Activated CD4-positive, alpha-beta T cell treated with anti-CD3 and anti-CD28 coated beads, Interleukin-2, amount 10 ng/mL, durations not matched to agents 24 days and 14 days (primary cell): ENCODE measurements around the gene HPD. TPM values are rescaled to one million over a fixed set of nuclear protein-coding genes. Genes with fewer than 3 reads are reported as not detected.

Experiments
- DNase-seq: peaks from one replicate; pipeline ENCODE4 v3.0.0; 2022
- H3K27ac Mint-ChIP-seq: one replicate; pipeline ENCODE4 v1.8.0; 2022; ENCODE audit warnings: mild to moderate bottlenecking, mixed read lengths
- H3K27me3 Mint-ChIP-seq: one replicate; pipeline ENCODE4 v1.8.0; 2022; ENCODE audit warnings: mixed read lengths
- H3K36me3 Mint-ChIP-seq: one replicate; pipeline ENCODE4 v1.8.0; 2022; ENCODE audit warnings: low read depth, mild to moderate bottlenecking, mixed read lengths
- H3K4me1 Mint-ChIP-seq: one replicate; pipeline ENCODE4 v1.8.0; 2021; ENCODE audit warnings: mixed read lengths
- H3K4me3 Mint-ChIP-seq: one replicate; pipeline ENCODE4 v1.8.0; 2022; ENCODE audit warnings: mild to moderate bottlenecking, moderate library complexity, mixed read lengths
- H3K9me3 Mint-ChIP-seq: one replicate; pipeline ENCODE4 v1.8.0; 2021; ENCODE audit warnings: mixed read lengths
- intact Hi-C: fragments of 100-400 bp; cut with micrococcal nuclease; formaldehyde crosslinking; loops from one replicate; pipeline ENCODE4 v1.15.1; 2023
- total RNA-seq: library from RNA; stranded (reverse); gene quantifications from 2 replicates; pipeline ENCODE4 v1.2.3, GENCODE V29; 2022

HPD gene
- total RNA-seq, 1 donor from 2014 or later, result not detected

DNA sequence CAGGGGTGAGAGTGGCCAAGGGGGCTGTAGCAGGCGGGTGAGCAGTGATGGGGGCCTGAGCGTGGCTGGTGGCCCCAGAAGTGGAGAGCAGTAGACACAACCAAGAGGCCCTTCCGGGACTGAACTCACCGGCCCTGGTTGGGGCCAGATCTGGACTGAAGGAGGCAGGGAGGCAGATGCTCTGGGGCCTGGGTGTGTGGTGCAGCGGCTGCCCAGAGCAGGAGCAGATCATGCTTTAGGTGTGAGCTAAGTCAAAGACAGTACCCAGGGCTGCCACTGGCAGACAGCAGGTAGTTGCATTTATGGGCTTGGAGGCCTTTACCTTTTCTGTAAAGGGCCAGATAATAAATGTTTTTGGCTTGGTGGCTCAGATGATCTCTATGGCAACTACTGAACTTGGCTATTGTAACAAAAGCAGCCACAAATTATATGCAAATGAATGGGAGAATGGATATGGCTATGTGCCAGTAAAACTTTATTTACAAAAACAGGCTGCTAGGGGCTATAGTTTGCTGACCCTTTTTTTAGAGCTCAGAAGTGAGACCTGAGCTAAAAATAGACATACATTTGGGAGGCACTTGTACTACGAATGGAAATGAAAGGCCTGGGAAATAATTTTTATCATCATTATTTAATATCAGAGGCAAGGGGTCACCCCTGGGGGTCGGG is 29.3 kb downstream of the HPD start:
- no peaks in the 10 kb centered on the region for H3K9me3 Mint-ChIP-seq
- H3K4me1 Mint-ChIP-seq, result peaks cover 2% of the 10 kb centered on the region
- peaks cover 64% of the 10 kb centered on the region for H3K36me3 Mint-ChIP-seq
- intact Hi-C loops, result no loop called here
- no peak for DNase-seq
- no peak overlapping the region for H3K4me3 Mint-ChIP-seq
- H3K27ac Mint-ChIP-seq, result no peak overlapping the region
- no peaks in the 10 kb centered on the region for H3K27me3 Mint-ChIP-seq

DNA sequence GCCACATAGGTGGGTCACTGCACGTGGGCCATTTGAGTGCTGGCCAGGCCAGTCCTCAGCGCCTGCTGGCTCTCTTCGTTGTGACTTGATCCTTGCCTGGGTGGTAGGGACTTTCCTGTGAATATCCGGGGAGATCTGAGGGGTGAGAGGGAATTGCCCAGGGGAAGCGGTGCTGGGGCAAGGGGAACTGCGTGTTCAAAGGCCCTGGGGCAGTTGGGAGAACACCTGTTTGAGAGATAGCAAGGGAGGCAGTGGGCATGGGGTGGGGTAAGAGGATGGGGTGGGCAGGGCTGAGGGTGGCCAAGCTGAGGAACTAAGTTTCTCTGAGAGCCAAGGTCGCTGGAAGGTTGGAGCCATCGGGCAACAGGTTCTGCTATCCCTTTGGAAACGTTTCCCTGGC is 29.8 kb downstream of the HPD start:
- Mint-ChIP-seq H3K4me1 (peaks cover 2% of the 10 kb centered on the region), H3K36me3 (peaks cover 65% of the 10 kb centered on the region), H3K9me3 (no peaks in the 10 kb centered on the region), H3K4me3 (no peak overlapping the region), H3K27me3 (no peaks in the 10 kb centered on the region), H3K27ac (peak overlapping the region; percentile 49)
- DNase-seq, result no peak
- intact Hi-C loops, result no loop called here

DNA sequence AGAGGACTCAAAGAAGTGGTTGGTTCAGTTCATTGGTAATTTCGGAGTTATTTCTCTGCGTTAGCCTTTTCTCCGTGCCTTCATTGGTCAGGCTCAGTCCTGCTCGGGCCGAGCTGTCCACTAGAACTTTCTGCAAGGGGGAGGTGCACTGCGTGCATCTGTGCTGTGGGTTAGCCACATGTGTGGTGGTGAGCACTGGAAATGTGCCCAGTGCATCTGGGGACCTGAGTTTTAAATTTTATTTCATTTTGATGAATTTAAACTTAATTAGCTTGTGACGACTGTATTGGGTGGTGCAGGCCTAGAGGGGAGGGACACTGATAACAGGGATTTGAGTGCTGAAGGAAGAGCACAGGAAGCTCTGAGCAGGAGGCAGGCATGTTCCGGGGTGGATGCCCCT is 30.4 kb downstream of the HPD start:
- Mint-ChIP-seq H3K27me3 (no peaks in the 10 kb centered on the region), H3K36me3 (peaks cover 70% of the 10 kb centered on the region)

DNA sequence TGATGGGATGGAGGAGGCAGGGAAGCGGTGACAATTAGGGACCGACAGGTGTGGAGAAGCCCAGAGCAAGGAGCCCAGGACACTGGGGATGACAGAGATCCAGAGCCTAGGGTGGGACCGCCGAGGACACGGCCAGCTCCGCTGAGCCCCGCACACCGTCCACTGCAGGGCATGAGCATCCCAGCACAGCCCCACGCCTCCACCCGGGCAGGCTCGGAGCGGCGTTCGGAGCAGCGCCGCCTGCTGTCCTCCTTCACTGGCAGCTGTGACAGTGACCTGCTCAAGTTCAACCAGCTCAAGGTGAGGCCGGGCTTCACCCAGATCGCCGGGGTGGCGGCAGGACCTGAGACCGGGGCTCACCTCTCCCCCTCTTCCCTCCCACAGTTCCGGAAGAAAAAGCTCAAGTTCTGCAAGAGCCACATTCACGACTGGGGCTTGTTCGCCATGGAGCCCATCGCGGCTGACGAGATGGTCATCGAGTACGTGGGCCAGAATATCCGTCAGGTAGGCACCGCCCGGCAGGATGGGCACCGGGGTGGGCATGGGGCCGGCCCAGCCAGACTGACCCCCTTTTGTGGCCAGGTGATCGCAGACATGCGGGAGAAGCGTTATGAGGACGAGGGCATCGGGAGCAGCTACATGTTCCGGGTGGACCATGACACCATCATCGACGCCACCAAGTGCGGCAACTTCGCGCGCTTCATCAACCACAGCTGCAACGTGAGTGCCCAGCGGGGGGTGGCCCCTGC is 31.1 kb downstream of the HPD start:
- H3K27ac Mint-ChIP-seq, result no peak overlapping the region
- no peak for DNase-seq
- no peaks in the 10 kb centered on the region for H3K9me3 Mint-ChIP-seq
- peaks cover 2% of the 10 kb centered on the region for H3K4me1 Mint-ChIP-seq
- H3K4me3 Mint-ChIP-seq, result no peak overlapping the region
- no peaks in the 10 kb centered on the region for H3K27me3 Mint-ChIP-seq
- intact Hi-C loops, result no loop called here
- peaks cover 67% of the 10 kb centered on the region for H3K36me3 Mint-ChIP-seq

More for the DNA sequence above, 30.4 kb downstream of the HPD start:
- no peak overlapping the region for H3K27ac Mint-ChIP-seq
- intact Hi-C loops, result no loop called here
- DNase-seq, result no peak
- H3K4me3 Mint-ChIP-seq, result no peak overlapping the region
- no peaks in the 10 kb centered on the region for H3K9me3 Mint-ChIP-seq
- peaks cover 2% of the 10 kb centered on the region for H3K4me1 Mint-ChIP-seq

DNA sequence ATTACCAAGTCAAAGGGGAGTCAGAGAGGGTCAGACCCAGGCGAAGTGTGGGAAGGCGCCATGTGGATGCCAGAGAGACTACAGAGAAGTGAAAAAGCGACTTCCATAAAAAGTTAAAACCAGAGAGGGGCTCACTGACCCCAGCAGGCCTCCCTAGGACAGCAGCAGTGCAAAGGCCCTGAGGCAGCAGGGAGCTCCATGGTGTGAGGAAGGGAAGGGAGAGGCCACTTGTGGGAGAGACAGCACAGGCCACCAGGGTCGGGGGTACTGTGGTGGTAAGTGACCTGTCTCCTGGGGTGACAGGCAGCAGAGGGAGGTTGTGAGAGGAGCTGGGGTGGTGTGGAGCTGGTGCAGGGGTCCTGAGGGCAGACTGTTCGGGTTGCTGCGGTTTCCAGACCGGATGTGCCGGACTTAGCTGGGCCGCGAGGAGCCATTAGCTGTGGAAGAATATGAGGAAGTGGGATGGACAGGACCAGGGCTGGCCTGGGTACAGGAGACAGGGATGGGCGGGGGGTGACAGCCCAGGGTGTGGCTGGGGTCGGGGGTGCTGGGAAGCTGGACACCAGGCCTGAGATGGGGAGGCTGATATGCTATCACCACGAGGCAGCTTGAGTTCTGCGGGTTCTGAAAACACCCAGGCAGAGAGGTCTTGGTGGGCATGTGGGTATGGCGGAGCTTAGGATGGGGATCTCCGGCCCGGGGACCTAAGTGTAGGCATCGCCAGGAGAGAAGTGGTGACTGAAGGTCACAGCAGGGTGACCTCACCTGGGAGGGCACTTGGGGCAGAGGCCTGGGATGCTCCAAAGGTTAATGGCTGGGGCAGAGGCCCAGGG is 32.1 kb downstream of the HPD start:
- H3K9me3 Mint-ChIP-seq, result no peaks in the 10 kb centered on the region
- no peak for DNase-seq
- H3K27me3 Mint-ChIP-seq, result no peaks in the 10 kb centered on the region
- no peak overlapping the region for H3K4me3 Mint-ChIP-seq
- H3K36me3 Mint-ChIP-seq, result peaks cover 62% of the 10 kb centered on the region
- H3K4me1 Mint-ChIP-seq, result peaks cover 2% of the 10 kb centered on the region
- peak overlapping the region; percentile 5 for H3K27ac Mint-ChIP-seq
- intact Hi-C loops, result no loop called here

DNA sequence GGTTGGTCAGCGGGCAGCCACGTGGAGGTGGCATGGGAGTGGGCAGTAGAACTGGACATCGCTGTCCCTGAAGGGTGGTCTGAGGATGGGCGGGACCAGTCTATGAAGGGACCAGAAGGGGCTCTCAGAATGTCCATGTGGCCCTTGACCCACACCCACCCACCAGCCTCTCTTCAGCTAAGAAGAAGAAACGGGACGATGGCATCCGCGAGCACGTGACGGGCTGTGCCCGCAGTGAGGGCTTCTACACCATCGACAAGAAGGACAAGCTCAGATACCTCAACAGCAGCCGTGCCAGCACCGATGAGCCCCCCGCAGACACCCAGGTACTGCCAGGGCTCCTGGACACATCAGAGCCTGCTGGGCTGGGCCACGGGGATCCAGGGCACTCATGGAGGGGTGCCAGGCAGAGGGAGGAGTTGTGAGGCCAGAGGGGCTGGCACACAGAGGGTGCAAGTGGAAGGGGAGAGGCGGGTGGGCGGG is 33.6 kb downstream of the HPD start:
- intact Hi-C loops, result no loop called here
- no peaks in the 10 kb centered on the region for H3K27me3 Mint-ChIP-seq

DNA sequence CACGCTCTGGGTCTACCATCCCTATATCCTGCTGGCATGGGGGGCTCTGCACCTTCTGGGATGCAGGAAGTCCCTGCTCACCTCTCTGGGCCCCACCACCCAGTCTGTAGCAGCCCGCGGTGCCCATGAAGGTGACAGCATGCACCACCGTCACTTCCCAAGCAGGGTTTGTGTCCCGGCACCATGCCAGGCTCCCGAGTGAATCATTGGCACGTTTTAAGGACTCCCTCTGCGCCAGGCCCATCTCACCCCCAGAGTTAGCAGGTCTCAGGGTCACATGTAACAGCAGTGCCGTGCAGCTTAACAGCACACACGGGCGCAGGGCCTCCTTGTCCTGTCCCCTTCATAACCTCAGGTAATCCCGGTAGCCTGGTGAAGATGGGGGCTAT is 34.9 kb downstream of the HPD start:
- H3K4me1 Mint-ChIP-seq, result peaks cover under 1% of the 10 kb centered on the region
- intact Hi-C loops, result no loop called here
- peaks cover 57% of the 10 kb centered on the region for H3K36me3 Mint-ChIP-seq
- H3K27ac Mint-ChIP-seq, result no peak overlapping the region
- H3K4me3 Mint-ChIP-seq, result no peak overlapping the region
- DNase-seq, result no peak
- H3K9me3 Mint-ChIP-seq, result no peaks in the 10 kb centered on the region
- no peaks in the 10 kb centered on the region for H3K27me3 Mint-ChIP-seq

More for the DNA sequence above, 33.6 kb downstream of the HPD start:
- Mint-ChIP-seq H3K4me3 (no peak overlapping the region), H3K4me1 (peaks cover 2% of the 10 kb centered on the region), H3K36me3 (peaks cover 60% of the 10 kb centered on the region), H3K9me3 (no peaks in the 10 kb centered on the region), H3K27ac (no peak overlapping the region)
- no peak for DNase-seq

DNA sequence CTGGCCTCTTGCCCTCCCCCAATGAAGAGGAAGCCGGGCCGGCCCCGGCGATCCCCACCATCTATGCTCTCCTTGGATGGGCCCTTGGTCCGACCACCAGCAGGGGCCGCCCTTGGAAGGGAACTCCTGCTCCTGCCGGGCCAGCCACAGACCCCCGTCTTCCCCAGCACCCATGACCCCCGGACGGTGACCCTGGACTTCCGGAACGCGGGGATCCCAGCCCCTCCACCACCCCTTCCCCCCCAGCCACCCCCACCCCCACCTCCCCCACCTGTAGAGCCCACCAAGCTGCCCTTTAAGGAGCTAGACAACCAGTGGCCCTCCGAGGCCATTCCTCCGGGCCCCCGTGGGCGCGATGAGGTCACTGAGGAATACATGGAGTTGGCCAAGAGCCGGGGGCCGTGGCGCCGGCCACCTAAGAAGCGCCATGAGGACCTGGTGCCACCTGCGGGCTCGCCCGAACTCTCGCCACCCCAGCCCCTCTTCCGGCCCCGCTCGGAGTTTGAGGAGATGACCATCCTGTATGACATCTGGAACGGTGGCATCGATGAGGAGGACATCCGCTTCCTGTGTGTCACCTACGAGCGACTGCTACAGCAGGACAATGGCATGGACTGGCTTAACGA is 35.4 kb downstream of the HPD start:
- Mint-ChIP-seq H3K9me3 (no peaks in the 10 kb centered on the region), H3K4me3 (no peak overlapping the region), H3K27ac (no peak overlapping the region), H3K27me3 (no peaks in the 10 kb centered on the region), H3K4me1 (no peaks in the 10 kb centered on the region), H3K36me3 (peaks cover 53% of the 10 kb centered on the region)
- intact Hi-C loops, result no loop called here
- DNase-seq, result no peak

DNA sequence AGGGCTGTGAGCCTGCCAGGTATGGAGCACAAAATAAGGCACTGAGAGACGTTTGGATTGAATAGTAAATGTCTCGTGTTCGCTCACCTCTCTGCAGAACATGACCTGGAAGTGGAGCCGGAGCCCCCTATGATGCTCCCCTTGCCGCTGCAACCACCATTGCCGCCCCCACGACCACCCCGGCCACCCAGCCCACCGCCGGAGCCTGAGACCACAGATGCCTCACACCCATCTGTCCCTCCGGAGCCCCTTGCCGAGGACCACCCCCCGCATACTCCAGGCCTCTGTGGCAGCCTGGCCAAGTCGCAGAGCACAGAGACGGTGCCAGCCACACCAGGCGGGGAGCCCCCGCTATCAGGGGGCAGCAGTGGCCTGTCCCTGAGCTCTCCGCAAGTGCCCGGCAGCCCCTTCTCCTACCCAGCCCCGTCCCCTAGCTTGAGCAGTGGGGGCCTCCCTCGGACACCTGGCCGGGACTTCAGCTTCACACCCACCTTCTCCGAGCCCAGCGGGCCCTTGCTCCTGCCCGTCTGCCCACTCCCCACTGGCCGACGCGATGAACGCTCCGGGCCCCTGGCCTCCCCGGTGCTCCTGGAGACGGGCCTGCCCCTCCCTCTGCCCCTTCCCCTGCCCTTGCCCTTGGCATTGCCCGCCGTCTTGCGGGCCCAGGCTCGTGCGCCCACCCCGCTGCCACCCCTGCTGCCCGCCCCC is 36.1 kb downstream of the HPD start:
- intact Hi-C loops, result no loop called here
- no peak for DNase-seq
- Mint-ChIP-seq H3K27ac (no peak overlapping the region), H3K27me3 (no peaks in the 10 kb centered on the region), H3K36me3 (peaks cover 57% of the 10 kb centered on the region), H3K4me1 (no peaks in the 10 kb centered on the region), H3K9me3 (no peaks in the 10 kb centered on the region), H3K4me3 (no peak overlapping the region)

DNA sequence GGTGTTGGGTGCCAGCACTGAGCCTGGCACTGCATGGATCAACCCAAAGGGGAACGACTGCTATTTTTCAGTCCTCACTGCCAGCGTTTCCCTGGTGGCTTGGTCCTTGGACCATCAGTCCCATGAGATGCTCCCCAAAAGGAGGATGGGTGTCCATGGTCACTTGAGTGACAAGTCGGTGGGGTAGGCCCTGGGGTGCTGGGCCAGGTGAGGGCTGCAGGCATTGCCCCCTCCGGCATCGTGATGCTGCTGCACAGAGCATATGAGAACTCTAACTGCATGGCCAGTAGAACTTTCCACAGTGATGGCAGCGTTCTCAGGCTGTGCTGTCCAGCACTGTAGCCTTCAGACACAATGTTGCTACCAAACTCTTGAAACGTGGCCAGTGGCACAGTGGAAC is 38.6 kb downstream of the HPD start:
- DNase-seq, result no peak
- intact Hi-C loops, result no loop called here
- Mint-ChIP-seq H3K36me3 (peaks cover 54% of the 10 kb centered on the region), H3K27me3 (no peaks in the 10 kb centered on the region), H3K9me3 (no peaks in the 10 kb centered on the region), H3K27ac (no peak overlapping the region), H3K4me3 (no peak overlapping the region), H3K4me1 (peaks cover 3% of the 10 kb centered on the region)

DNA sequence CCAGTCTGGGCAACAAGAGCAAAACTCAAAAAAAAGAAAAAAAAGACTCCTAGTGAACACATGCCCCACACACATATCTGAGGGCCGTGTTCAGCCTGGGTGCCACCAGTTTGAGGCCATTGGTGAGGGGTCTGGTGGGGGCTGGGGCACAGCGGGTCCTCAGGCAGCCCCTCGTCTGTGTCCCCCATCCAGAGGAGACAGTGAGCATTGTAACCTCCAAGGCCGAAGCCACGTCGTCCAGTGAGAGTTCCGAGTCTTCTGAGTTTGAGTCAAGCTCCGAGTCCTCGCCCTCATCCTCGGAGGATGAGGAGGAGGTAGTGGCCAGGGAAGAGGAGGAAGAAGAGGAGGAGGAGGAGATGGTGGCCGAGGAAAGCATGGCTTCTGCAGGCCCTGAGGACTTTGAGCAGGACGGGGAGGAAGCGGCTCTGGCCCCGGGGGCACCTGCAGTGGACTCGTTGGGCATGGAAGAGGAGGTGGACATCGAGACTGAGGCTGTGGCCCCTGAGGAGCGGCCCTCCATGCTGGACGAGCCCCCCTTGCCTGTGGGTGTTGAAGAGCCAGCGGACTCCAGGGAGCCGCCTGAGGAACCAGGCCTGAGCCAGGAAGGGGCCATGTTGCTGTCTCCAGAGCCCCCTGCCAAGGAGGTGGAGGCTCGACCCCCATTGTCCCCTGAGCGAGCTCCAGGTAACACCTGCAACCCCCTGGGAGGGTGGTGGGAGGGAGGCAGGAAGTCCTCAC is 39.3 kb downstream of the HPD start:
- H3K4me1 Mint-ChIP-seq, result peaks cover 3% of the 10 kb centered on the region
- no peak for DNase-seq
- no peak overlapping the region for H3K4me3 Mint-ChIP-seq
- no peaks in the 10 kb centered on the region for H3K9me3 Mint-ChIP-seq
- no peak overlapping the region for H3K27ac Mint-ChIP-seq
- H3K27me3 Mint-ChIP-seq, result no peaks in the 10 kb centered on the region
- intact Hi-C loops, result no loop called here
- H3K36me3 Mint-ChIP-seq, result peaks cover 54% of the 10 kb centered on the region

DNA sequence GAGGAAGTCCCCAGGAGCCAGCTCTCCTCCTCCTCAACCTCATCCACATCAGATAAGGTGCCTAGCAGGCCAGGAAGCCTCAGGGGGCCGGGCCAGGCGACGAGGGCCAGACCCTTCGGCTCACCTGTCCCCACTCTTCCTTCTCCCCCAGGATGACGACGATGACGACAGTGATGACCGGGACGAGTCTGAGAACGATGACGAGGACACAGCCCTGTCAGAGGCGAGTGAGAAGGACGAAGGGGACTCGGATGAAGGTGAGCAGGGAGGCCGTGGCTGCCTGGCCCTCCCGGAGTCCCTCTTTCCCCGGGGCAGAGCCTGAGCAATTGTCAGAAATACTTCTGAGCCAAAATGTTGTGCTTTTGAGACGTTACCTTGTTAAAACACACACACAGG is 41.0 kb downstream of the HPD start:
- H3K36me3 Mint-ChIP-seq, result peaks cover 58% of the 10 kb centered on the region
- no peak overlapping the region for H3K4me3 Mint-ChIP-seq

More for the DNA sequence above, 41.0 kb downstream of the HPD start:
- no peak overlapping the region for H3K27ac Mint-ChIP-seq
- H3K27me3 Mint-ChIP-seq, result no peaks in the 10 kb centered on the region
- intact Hi-C loops, result no loop called here
- no peak for DNase-seq
- H3K9me3 Mint-ChIP-seq, result no peaks in the 10 kb centered on the region
- peaks cover 14% of the 10 kb centered on the region for H3K4me1 Mint-ChIP-seq
